GM12865 (cell line): ENCODE measurements around the gene NEK1.
"Not testable (repeated sequence)": the region's sequence is repeated elsewhere in the genome, so short reads cannot be mapped to it uniquely, and the experiment has no call there.

Experiments used
- DNase-seq: peaks from one replicate; pipeline ENCODE4 v3.0.0; 2010; ENCODE audit warnings: low read depth
- H3K4me3 ChIP-seq: 2 replicates; pipeline ENCODE4 v1.5.1; 2011; ENCODE audit warnings: mild to moderate bottlenecking, low read depth, low read length, control low read depth
- CTCF ChIP-seq: IDR thresholded peaks from 2 replicates; pipeline ENCODE4 v1.5.1; 2011; ENCODE audit warnings: low read length, control low read depth, low read depth, inconsistent platforms; ENCODE audit not compliant: insufficient read depth; ENCODE audit errors: missing control alignments

NEK1 gene

GRCh38 chr4:169627307-169627706 is 14.9 kb upstream of the NEK1 start:
- TF ChIP-seq CTCF: no peak
- no peak for DNase-seq
- no peak overlapping the region for H3K4me3 ChIP-seq

- no peak overlapping the region for H3K4me3 ChIP-seq
- no peak for TF ChIP-seq CTCF
- DNase-seq: no peak
Measured at GRCh38 chr4:169626331-169627282, 14.2 kb upstream of the NEK1 start.

GRCh38 chr4:169625886-169626285 is 13.5 kb upstream of the NEK1 start:
- no peak for TF ChIP-seq CTCF
- no peak overlapping the region for H3K4me3 ChIP-seq
- no peak for DNase-seq

GRCh38 chr4:169624012-169624411 is 11.6 kb upstream of the NEK1 start:
- H3K4me3 ChIP-seq, DNase-seq: not testable (repeated sequence)

GRCh38 chr4:169622566-169622965 is 10.2 kb upstream of the NEK1 start:
- TF ChIP-seq CTCF: no peak
- DNase-seq: peak; percentile 14
- H3K4me3 ChIP-seq: peak overlapping the region; percentile 94

- TF ChIP-seq CTCF: no peak
- DNase-seq: peak; percentile 78
- peak overlapping the region; percentile 94 for H3K4me3 ChIP-seq
Measured at GRCh38 chr4:169621731-169622492, 9.5 kb upstream of the NEK1 start.

- DNase-seq: peak; percentile 45
- H3K4me3 ChIP-seq: peak overlapping the region; percentile 94
- TF ChIP-seq CTCF: no peak
Measured at GRCh38 chr4:169620880-169621248, 8.5 kb upstream of the NEK1 start.
